Measurements from ENCODE around the gene AFF3. TPM values are rescaled to one million over a fixed set of nuclear protein-coding genes. Genes with fewer than 3 reads are reported as not detected.

The AFF3 gene
- total and polyA plus RNA-seq, 4 donors, result 0.48 to 5.3 (median 2.3) TPM

- no peak for DNase-seq (ENCODE audit: low spot score)
- 96% methylated on average over 3 of the region's 3 CpGs for WGBS
- H3K9me3 ChIP-seq (ENCODE audit: control insufficient read depth in 4 of 4, low read length in 3 of 4), result no peaks in the 10 kb centered on the region
- no peaks in the 10 kb centered on the region for H3K36me3 ChIP-seq (ENCODE audit: control insufficient read depth in 4 of 4, insufficient read depth in 3 of 4, low read depth in 1 of 4, low read length in 3 of 4)
- no peaks in the 10 kb centered on the region for H3K27me3 ChIP-seq (ENCODE audit: control insufficient read depth in 4 of 4, insufficient read depth in 4 of 4, low read length in 3 of 4)
- H3K4me3 ChIP-seq (ENCODE audit: low read depth in 1 of 3, low read length in 3 of 3), result no peak overlapping the region
- no peaks in the 10 kb centered on the region for H3K4me1 ChIP-seq (ENCODE audit: control insufficient read depth in 4 of 4, insufficient read depth in 4 of 4, low read length in 3 of 4)
- TF ChIP-seq YY1 (IDR thresholded peaks at IDR 0.05) (no peak), ATF3 (IDR thresholded peaks at IDR 0.05) (no peak), FOXA1 (IDR thresholded peaks at IDR 0.05) (no peak), HNF4A (conservative IDR thresholded peaks at IDR 0.05) (no peak), RXRA (IDR thresholded peaks at IDR 0.05) (no peak), NR2F2 (IDR thresholded peaks at IDR 0.05) (no peak), RAD21 (IDR thresholded peaks at IDR 0.05) (no peak), HNF4G (IDR thresholded peaks at IDR 0.05) (no peak), JUND (IDR thresholded peaks at IDR 0.05) (no peak), EGR1 (IDR thresholded peaks at IDR 0.05; ENCODE audit: low read depth in 2 of 2) (no peak), CTCF (IDR thresholded peaks at IDR 0.05; ENCODE audit: low read depth, low read length, missing input control) (no peak), GABPA (IDR thresholded peaks at IDR 0.05 in 1 of 2, conservative IDR thresholded peaks at IDR 0.05 in 1 of 2) (no peak), FOXA2 (IDR thresholded peaks at IDR 0.05) (no peak)
- TF ChIP-seq, protein P1, sequence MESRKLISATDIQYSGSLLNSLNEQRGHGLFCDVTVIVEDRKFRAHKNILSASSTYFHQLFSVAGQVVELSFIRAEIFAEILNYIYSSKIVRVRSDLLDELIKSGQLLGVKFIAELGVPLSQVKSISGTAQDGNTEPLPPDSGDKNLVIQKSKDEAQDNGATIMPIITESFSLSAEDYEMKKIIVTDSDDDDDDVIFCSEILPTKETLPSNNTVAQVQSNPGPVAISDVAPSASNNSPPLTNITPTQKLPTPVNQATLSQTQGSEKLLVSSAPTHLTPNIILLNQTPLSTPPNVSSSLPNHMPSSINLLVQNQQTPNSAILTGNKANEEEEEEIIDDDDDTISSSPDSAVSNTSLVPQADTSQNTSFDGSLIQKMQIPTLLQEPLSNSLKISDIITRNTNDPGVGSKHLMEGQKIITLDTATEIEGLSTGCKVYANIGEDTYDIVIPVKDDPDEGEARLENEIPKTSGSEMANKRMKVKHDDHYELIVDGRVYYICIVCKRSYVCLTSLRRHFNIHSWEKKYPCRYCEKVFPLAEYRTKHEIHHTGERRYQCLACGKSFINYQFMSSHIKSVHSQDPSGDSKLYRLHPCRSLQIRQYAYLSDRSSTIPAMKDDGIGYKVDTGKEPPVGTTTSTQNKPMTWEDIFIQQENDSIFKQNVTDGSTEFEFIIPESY (IDR thresholded peaks at IDR 0.05), result no peak
- TF ChIP-seq, protein P2, sequence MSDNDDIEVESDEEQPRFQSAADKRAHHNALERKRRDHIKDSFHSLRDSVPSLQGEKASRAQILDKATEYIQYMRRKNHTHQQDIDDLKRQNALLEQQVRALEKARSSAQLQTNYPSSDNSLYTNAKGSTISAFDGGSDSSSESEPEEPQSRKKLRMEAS (IDR thresholded peaks at IDR 0.05), result no peak
- TF ChIP-seq, protein P3, sequence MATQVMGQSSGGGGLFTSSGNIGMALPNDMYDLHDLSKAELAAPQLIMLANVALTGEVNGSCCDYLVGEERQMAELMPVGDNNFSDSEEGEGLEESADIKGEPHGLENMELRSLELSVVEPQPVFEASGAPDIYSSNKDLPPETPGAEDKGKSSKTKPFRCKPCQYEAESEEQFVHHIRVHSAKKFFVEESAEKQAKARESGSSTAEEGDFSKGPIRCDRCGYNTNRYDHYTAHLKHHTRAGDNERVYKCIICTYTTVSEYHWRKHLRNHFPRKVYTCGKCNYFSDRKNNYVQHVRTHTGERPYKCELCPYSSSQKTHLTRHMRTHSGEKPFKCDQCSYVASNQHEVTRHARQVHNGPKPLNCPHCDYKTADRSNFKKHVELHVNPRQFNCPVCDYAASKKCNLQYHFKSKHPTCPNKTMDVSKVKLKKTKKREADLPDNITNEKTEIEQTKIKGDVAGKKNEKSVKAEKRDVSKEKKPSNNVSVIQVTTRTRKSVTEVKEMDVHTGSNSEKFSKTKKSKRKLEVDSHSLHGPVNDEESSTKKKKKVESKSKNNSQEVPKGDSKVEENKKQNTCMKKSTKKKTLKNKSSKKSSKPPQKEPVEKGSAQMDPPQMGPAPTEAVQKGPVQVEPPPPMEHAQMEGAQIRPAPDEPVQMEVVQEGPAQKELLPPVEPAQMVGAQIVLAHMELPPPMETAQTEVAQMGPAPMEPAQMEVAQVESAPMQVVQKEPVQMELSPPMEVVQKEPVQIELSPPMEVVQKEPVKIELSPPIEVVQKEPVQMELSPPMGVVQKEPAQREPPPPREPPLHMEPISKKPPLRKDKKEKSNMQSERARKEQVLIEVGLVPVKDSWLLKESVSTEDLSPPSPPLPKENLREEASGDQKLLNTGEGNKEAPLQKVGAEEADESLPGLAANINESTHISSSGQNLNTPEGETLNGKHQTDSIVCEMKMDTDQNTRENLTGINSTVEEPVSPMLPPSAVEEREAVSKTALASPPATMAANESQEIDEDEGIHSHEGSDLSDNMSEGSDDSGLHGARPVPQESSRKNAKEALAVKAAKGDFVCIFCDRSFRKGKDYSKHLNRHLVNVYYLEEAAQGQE (IDR thresholded peaks at IDR 0.05), result no peak
- no peak overlapping the region for H3K27ac ChIP-seq (ENCODE audit: low read depth in 1 of 2, low read length in 2 of 2)
- H3K9ac ChIP-seq (ENCODE audit: low read depth in 1 of 2, low read length in 2 of 2), result no peak overlapping the region
Measured at GRCh38 chr2:100015849-100016248, 126.5 kb downstream of the AFF3 start.

Measured in liver (tissue), 9 donors.